Skin epidermis (tissue), 12 donors: ENCODE measurements around the gene OSBPL8.
"Not testable (repeated sequence)": the region's sequence is repeated elsewhere in the genome, so short reads cannot be mapped to it uniquely, and the experiment has no call there.

ENCODE experiments used
- H3K27ac ChIP-seq, 21 experiments: fragments of 200-600 bp; sonication (generic) in 11 of 21; one replicate each; pipeline ENCODE4 v1.5.0; 2020; ENCODE audit warnings: mild to moderate bottlenecking in 3 of 21, inconsistent platforms in 2 of 21, moderate library complexity in 2 of 21
- H3K4me3 ChIP-seq, 7 experiments: fragments of 200-600 bp; sonication (generic) in 2 of 7; one replicate each; pipeline ENCODE4 v1.5.0; 2020; ENCODE audit warnings: inconsistent platforms in 2 of 7, mild to moderate bottlenecking in 2 of 7, moderate library complexity in 1 of 7

OSBPL8 gene

DNA sequence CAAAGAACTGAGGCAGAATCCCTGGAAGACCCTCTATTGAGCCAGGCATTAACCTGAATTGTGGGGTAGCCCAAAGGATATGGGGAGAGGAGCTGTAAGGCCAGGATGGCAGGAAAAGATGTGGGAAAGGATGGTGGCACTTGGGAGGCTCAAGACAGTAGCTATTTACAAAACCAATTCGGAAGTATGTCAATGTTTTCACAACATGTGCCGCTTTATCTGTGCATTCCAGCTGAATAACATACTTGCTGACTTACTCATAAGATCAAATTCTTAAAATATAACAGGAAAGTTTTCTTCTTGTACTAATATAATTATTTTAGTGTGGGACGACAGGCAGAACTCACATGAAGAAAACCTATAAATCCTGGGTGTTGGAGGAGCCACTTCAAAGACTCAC, 222.0 kb downstream of the OSBPL8 start:
- Histone ChIP-seq H3K27ac (no peak overlapping the region), H3K4me3 (no peak overlapping the region)

DNA sequence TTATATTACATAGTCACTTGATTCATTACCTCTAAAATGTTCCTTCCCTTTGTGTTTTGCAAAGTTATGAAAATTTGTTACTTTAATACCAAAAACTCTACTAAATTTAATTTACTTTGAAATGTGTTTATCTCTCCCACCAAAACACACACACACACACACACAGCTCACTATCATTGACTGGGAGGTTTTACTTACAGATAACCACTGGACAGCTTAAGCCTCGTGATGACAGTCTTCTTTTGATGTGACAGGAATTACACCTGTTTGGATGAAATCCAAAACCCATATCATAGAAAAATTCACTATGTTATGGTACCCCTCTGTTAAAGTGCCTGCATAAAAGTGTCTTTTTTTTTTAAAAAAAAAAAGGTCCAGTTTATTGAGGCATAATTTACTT, 227.0 kb downstream of the OSBPL8 start:
- no peak overlapping the region for H3K27ac ChIP-seq

DNA sequence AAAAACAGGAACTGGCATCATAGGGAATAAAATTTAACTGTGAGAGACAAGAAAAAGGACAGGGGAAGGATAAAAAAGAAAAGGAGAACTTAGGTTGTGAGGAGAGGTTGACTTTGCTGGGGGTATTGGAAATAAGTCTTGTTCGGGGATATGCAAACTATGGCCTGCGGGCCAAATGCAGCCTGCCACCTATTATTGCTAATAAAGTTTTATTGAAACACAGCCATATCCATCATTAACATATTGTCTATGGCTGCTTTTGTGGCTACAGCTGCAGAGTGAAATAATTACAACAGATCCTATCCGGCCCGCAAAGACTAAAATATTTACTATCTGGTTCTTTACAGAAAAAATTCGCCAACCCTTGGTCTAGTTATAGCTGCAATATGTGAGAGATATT, 230.0 kb downstream of the OSBPL8 start:
- Histone ChIP-seq H3K4me3 (no peak overlapping the region), H3K27ac (no peak overlapping the region)

More for the DNA sequence above, 227.0 kb downstream of the OSBPL8 start:
- no peak overlapping the region for H3K4me3 ChIP-seq

DNA sequence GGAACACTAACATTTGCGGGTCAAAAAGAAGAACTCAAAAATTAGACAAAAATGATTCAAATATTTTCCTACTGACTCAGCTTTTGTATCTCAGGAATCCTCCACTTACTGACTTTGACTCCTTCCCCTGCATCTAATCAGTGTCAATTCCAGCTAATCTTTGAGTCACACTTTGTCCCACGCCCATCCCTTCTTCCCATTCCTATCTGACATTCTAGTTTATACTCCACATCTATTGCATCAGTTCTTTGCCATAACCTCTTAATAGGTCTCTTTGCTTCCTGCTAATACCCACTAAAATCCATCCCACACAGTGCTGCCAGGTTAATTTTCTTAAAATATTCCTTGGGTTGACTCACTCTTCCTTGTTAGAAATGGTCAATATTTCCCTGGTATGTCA, 230.4 kb downstream of the OSBPL8 start:
- H3K4me3 ChIP-seq, result no peak overlapping the region
- no peak overlapping the region for H3K27ac ChIP-seq

DNA sequence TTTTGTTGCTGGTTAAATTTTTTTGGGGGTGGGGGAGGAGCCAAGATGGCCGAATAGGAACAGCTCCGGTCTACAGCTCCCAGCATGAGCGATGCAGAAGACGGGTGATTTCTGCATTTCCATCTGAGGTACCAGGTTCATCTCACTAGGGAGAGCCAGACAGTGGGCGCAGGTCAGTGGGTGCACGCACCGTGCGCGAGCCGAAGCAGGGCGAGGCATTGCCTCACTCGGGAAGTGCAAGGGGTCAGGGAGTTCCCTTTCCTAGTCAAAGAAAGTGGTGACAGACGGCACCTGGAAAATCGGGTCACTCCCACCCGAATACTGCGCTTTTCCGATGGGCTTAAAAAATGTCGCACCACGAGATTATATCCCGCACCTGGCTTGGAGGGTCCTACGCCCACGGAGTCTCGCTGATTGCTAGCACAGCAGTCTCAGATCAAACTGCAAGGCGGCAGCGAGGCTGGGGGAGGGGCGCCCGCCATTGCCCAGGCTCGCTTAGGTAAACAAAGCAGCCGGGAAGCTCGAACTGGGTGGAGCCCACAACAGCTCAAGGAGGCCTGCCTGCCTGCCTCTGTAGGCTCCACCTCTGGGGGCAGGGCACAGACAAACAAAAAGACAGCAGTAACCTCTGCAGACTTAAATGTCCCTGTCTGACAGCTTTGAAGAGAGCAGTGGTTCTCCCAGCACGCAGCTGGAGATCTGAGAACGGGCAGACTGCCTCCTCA, 239.8 kb downstream of the OSBPL8 start:
- H3K27ac ChIP-seq, result not testable (repeated sequence)
- H3K4me3 ChIP-seq, result peak overlapping the region in 4 of 7 experiments; percentile 7 to 30 (median 22)

DNA sequence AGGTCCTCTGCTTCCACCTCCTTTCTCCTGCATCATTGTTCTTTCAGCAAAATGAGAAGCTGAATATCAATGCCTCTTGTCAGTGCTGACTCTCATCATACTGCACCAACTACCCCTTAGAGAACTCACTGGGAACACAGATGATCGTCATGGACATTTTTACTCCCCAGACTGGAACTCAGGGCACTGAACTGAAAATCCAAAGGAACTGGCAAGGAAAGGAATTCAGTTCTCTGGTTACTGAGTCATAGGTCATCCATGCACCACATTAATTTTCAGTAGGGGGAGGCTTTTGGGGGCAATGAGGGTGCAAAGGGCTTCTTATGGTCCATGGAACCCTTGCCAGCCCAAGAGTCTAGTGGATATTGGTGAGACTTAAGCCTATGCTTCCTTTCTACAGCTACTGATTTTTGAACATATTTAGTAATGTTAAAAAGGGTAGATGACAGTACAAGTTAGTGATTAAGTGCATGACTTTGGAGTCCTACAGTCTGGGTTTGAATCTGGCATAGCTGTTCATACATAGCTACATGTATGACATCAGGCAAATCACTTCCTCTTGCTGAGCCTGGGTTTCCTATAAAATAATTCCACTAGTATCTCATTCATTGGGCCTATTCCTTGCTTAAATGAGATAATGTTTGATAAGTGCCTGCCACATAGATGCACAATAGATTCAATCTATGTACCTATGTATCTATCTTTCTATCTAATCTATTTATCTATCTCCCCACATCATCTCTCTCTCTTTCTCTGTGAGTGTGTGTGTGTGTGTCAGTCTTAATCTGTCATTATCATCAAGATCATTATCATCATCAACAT, 240.6 kb downstream of the OSBPL8 start:
- Histone ChIP-seq H3K27ac (no peak overlapping the region), H3K4me3 (peak overlapping the region in 3 of 7 experiments; percentile 18 to 30 (median 27))

DNA sequence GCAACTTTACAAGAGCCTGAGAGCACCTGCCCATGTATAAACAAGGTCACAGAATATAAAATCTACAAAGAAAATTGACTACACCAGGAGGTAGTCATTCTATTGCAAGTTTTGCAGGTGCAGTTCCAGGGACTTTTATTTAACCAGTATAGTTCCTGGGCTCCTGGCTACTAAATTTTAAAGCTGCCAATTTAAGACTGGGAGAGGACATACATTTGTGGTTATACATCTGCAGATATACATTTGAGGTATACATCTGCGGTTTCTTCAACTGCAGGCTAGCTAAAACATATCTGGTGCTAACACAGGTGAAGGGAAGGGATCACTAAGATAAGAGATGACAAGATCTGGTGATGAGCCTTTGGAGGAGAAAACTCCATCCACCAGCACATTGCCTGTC, 241.6 kb downstream of the OSBPL8 start:
- H3K4me3 ChIP-seq, result no peak overlapping the region
- no peak overlapping the region for H3K27ac ChIP-seq

DNA sequence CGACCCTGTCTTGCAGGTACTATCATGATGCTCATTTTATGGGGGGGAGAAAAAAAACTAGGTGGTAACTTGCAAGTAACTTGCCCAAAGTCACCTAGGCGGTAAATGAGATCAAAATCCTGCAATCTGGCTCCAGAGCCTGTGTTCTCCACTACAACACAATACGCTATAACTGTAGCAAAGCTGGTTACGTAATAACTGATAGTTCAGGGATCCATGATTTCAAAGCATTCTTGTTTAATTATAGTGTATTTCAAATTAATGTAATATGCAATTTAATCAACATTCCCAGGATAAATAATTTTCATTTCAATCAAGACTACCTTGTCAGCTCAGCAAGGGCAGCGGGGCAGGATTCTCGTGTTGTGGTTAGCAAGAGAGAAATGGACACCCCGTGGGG, 243.1 kb downstream of the OSBPL8 start:
- H3K27ac ChIP-seq, result no peak overlapping the region
- H3K4me3 ChIP-seq, result no peak overlapping the region

DNA sequence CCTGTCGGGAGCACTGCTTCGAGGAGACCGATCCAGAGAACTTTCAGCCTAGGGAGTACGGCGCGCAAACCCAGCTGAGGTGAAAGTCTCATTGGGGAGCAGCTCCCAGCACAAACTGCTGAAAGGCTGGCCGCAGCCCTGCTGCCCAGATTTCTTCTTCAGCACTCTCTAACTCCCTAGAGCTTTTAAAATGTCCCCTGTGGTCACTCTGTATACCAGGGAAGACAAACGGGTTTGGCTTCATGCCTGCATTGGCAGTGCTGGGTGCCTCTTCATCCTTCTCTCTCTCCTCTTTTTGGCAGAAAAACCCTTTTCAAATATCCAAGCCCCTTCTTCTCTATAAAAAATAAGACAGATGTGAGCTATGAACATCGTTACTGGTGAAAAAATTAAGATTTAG, 246.3 kb downstream of the OSBPL8 start:
- H3K27ac ChIP-seq, result no peak overlapping the region

DNA sequence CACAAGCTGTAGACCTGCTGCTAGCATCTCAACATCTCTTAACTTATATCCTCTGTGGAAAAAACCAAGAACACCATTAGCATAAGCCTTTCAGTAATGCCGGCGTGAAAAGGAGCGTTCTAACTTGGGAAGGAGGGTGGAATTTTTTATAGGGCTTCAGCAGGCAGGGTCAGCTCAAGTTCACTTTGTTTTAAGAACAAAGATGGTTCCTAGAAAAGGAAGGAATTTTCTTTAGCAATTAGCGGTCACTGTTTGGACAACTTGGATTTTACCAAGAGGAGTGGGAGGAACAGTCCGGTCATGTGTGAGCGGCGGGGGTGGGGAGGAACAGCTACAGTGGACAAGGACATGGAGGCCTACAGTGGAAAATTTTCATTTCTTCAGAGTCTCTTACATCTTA, 247.3 kb downstream of the OSBPL8 start:
- Histone ChIP-seq H3K27ac (no peak overlapping the region), H3K4me3 (no peak overlapping the region)

More for the DNA sequence above, 246.3 kb downstream of the OSBPL8 start:
- H3K4me3 ChIP-seq, result no peak overlapping the region

DNA sequence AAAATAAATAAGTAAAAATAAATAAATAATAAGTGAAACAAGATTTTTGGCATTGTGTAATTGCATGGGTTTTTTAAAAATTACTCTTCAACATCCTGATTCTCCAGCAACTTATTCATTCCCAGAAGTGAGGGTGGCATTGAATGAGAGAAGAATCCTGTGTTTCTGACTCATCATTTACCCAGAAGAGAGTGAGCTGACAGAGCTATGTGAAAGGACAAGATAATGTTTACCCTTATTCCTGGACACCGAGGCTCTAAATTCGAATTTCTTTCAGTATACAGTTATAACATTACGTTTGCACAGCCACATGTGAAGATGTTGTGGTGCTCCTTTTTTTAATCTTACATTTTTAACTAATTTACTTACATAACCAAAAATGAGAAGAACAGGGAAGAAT, 247.8 kb downstream of the OSBPL8 start:
- no peak overlapping the region for H3K27ac ChIP-seq
- no peak overlapping the region for H3K4me3 ChIP-seq

DNA sequence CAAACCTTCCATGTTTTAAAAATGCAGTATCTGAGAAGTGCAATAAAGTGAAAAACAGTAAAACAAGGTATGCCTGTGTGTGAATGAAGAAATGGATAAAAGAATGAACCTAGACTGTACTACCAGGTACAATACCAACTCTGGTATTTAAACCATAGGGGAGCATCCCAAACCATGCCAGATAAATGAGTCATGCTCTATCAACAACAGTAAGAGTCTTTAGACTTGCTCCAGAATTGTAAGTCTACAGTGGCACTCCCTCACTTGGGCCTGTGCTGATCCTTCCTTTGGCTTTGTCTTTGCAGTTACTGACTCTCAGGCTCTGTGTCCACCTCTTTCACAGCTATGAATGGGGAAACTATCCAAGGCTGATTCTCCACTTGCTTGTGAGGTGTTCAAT, 249.5 kb downstream of the OSBPL8 start:
- Histone ChIP-seq H3K27ac (no peak overlapping the region), H3K4me3 (no peak overlapping the region)

DNA sequence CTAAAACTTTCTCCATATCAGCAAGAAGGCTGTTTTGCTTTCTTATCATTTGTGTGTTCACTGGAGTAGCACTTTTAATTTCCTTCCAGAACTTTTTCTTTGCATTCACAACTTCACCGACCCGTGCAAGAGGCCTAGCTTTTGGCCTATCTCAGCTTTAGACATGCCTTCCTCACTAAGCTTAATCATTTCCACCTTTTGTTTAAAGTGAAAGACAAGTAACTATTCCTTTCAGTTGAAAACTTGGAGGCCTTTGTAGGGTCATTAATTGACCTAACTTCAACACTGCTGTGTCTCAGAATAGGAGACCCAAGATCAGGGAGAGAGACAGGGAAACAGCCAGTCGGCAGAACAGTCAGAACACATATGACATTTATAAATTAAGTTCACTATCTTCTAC, 250.7 kb downstream of the OSBPL8 start:
- no peak overlapping the region for H3K4me3 ChIP-seq
- no peak overlapping the region for H3K27ac ChIP-seq

DNA sequence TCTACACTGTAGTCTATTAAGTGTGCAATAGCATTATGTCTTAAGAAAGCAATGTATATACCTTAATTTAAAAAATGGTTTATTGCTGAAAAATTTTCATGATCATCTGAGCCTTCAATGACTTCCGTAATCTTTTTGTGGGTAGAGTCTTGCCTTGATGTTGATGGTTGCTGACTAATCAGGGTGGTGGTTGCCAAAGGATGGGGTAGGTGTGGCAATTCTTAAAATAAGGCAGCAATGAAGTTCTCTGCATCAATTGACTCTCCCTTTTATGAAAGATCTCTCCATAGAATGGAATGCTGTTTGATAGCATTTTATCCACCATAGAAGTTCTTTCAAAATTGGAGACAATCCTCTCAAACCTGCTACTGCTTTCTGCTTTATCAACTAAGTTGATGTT, 252.5 kb downstream of the OSBPL8 start:
- Histone ChIP-seq H3K4me3 (no peak overlapping the region), H3K27ac (no peak overlapping the region)

DNA sequence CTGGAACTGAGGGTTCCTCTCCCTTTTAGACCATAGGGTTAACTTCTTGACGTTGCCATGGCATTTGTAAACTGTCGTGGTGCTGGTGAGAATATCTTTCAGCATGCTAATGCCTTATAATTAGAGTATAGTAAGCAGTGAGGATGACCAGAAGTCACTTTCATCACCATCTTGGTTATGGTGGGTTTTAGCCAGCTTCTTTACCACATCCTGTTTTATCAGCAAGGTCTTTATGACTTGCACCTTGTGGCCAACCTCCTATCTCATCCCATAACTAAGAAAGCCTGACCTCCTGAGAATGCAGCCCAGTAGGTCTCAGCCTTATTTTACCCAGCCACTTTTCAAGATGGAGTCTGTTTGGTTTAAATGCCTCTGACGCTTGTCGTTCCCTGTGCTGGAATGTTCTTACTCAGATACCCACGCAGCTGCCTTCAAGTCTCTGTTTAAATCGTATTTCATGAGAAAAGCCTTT, 255.5 kb downstream of the OSBPL8 start:
- Histone ChIP-seq H3K27ac (no peak overlapping the region), H3K4me3 (no peak overlapping the region)

DNA sequence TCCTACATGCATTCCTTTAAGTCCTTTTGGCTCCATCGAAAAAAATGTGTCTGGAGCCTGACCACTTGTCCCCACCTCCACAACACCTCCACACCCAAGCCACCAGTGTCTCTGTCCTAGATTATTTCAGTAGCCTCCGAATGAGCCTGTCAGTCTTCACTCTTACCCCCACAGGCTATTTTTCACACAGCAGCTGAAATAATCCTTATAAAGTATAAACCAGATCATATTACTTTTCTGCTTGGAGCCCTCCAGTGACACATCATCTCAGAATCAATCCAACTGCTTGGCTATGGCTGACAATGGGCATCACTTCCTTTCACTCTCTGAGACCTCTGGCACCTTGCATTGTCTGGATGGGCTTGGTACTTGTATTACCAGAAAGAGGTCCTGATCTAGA, 256.2 kb downstream of the OSBPL8 start:
- Histone ChIP-seq H3K27ac (no peak overlapping the region), H3K4me3 (no peak overlapping the region)
